IMR-90 (cell line): ENCODE results near the gene MRPL23.

Source experiments
- CEBPB ChIP-seq: IDR thresholded peaks from 2 replicates; pipeline ENCODE4 v1.6.1; 2012; ENCODE audit warnings: low read depth, low read length, improper control_type of control experiment
- CHD1 ChIP-seq: IDR thresholded peaks from 2 replicates; pipeline ENCODE4 v1.6.1; 2012; ENCODE audit warnings: low read depth, low read length, improper control_type of control experiment
- FOS ChIP-seq: fragments of 150-350 bp; IDR thresholded peaks from 2 replicates; pipeline ENCODE4 v1.6.1; 2016; ENCODE audit warnings: low read depth, low read length
- MAZ ChIP-seq: IDR thresholded peaks from 2 replicates; pipeline ENCODE4 v1.6.1; 2012; ENCODE audit warnings: low read depth, mild to moderate bottlenecking, low read length, improper control_type of control experiment, moderate library complexity, borderline replicate concordance
- MXI1 ChIP-seq: IDR thresholded peaks from 2 replicates; pipeline ENCODE4 v1.6.1; 2012; ENCODE audit warnings: low read depth, mild to moderate bottlenecking, low read length, moderate library complexity, borderline replicate concordance
- NFE2L2 ChIP-seq: fragments of 150-350 bp; IDR thresholded peaks from 2 replicates; pipeline ENCODE4 v1.6.1; 2016; ENCODE audit warnings: low read depth, mild to moderate bottlenecking, low read length
- POLR2A ChIP-seq: IDR thresholded peaks from 2 replicates; pipeline ENCODE4 v1.6.1; 2012; ENCODE audit warnings: mild to moderate bottlenecking, low read depth, low read length
- RAD21 ChIP-seq: IDR thresholded peaks from 2 replicates; pipeline ENCODE4 v1.6.1; 2012; ENCODE audit warnings: low read length, improper control_type of control experiment
- RCOR1 ChIP-seq: IDR thresholded peaks from 2 replicates; pipeline ENCODE4 v1.6.1; 2012; ENCODE audit warnings: mild to moderate bottlenecking, low read length, improper control_type of control experiment; ENCODE audit not compliant: insufficient replicate concordance
- RFX5 ChIP-seq: IDR thresholded peaks from 2 replicates; pipeline ENCODE4 v1.8.0; 2012; ENCODE audit warnings: low read depth, mild to moderate bottlenecking, low read length, moderate library complexity
- SMC3 ChIP-seq: fragments of 150-350 bp; IDR thresholded peaks from 2 replicates; pipeline ENCODE4 v1.6.1; 2016; ENCODE audit warnings: low read depth, mild to moderate bottlenecking, antibody characterized with exemption, low read length, moderate library complexity
- TF ChIP-seq, protein P1 (sequence below): conservative IDR thresholded peaks from 2 replicates; pipeline ENCODE4 v1.5.1; 2012; ENCODE audit warnings: mild to moderate bottlenecking, low read depth, low read length, improper control_type of control experiment
- TF ChIP-seq, protein P2 (sequence below): fragments of 150-350 bp; IDR thresholded peaks from 2 replicates; pipeline ENCODE4 v1.6.1; 2017; ENCODE audit warnings: mild to moderate bottlenecking, antibody characterized with exemption, low read length, low read depth

DNA sequence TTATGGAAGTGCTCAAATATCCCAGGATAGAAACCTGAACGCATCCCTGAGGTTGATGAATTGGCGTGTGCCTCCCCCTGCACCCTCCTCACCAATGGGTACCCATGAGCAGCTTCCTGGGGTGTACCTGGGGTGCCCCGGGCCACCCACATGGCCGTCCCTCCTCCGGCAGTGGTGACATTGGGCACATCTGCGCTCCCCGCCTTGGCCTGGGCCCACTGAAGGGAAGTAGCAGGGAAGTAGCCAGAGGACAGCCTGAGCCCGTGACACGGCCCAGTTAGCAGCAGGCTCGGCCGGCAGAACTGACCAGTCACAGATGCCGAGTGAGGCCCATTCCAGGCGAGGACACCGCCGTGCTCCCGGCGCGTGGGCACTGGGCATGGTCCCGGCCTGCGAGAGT lies 16.7 kb downstream of the MRPL23 start:
- no peak for TF ChIP-seq NFE2L2
- no peak for TF ChIP-seq MXI1
- no peak for TF ChIP-seq RAD21
- TF ChIP-seq, protein P1, sequence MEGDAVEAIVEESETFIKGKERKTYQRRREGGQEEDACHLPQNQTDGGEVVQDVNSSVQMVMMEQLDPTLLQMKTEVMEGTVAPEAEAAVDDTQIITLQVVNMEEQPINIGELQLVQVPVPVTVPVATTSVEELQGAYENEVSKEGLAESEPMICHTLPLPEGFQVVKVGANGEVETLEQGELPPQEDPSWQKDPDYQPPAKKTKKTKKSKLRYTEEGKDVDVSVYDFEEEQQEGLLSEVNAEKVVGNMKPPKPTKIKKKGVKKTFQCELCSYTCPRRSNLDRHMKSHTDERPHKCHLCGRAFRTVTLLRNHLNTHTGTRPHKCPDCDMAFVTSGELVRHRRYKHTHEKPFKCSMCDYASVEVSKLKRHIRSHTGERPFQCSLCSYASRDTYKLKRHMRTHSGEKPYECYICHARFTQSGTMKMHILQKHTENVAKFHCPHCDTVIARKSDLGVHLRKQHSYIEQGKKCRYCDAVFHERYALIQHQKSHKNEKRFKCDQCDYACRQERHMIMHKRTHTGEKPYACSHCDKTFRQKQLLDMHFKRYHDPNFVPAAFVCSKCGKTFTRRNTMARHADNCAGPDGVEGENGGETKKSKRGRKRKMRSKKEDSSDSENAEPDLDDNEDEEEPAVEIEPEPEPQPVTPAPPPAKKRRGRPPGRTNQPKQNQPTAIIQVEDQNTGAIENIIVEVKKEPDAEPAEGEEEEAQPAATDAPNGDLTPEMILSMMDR = no peak
- TF ChIP-seq, protein P2, sequence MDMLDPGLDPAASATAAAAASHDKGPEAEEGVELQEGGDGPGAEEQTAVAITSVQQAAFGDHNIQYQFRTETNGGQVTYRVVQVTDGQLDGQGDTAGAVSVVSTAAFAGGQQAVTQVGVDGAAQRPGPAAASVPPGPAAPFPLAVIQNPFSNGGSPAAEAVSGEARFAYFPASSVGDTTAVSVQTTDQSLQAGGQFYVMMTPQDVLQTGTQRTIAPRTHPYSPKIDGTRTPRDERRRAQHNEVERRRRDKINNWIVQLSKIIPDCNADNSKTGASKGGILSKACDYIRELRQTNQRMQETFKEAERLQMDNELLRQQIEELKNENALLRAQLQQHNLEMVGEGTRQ = no peak
- no peak for TF ChIP-seq POLR2A
- no peak for TF ChIP-seq FOS
- TF ChIP-seq RFX5 = no peak
- TF ChIP-seq CEBPB = no peak
- no peak for TF ChIP-seq CHD1
- TF ChIP-seq MAZ = no peak
- TF ChIP-seq SMC3 = no peak
- TF ChIP-seq RCOR1 = no peak
